ELR (cell line): ENCODE results near the gene BBS9.

Experiments used
- DNase-seq: peaks from one replicate; pipeline ENCODE4 v3.0.0-alpha.2; 2015; ENCODE audit warnings: low read depth

BBS9 gene

DNA sequence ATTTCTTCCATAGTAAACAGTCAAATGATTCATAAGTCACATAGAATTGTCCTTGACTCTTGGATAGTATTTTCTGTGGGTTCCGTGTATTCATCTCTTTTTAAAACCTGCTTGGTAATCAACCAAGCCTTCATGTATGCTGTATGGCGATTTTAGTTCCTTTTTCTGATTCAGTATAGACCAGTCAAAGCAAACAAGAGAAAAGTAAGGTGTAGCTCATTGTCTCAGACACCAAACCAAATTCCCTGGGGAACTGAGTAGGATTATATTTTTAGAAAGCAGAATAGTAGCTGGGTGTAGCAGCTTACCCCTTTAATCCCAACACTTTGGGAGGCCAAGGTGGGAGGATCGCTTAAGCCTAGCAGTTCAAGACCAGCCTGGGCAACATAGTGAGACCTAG is 240.5 kb downstream of the BBS9 start:
- DNase-seq: no peak

DNA sequence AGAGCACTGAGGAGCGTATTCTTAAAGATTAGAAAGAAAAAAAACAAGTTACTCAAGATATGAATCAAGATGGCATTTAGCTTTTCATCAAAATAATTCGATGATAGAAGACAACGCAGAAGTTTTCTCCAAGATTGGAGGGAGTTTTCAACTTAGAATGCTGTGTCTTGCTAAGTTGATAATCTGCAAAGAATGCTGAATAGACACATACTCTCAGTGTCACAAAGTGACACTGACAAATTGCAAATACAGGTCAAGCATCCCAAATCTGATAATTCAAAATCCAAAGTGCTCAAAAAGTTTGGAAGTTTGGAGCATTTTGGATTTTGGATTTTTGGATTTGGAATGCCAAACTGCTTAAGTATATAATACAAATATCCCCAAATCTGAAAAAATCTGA is 243.8 kb downstream of the BBS9 start:
- DNase-seq: no peak

DNA sequence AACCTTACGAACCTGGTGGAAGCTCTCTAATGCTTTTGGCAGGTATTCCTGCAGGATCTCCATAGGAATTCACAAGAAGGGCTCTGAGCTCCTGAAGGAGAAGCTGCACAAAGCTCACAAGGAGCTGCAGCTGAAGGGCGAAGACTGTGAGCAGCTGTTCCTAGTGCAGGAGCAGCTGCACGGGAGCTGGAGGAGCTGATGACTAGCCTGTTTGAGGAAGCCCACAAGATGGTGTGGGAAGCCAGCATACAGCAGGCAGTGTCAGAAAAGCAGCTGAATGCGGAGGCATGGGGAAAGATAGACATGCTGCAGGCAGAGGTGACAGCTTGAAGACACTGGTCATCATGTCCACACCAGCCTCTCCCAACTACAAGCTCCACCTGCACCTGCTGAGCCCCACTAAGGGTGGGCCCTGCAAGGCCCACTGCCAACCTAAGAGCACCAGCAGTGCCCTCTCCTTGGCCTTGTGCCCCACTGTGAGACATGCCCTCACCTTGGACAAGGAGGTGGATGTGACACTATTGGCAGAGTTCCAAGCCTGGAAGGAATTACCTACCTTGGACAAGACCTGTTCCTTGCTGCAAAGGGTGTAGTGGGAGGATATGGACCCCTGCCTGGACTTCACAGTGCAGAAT is 250.6 kb downstream of the BBS9 start:
- DNase-seq: no peak

DNA sequence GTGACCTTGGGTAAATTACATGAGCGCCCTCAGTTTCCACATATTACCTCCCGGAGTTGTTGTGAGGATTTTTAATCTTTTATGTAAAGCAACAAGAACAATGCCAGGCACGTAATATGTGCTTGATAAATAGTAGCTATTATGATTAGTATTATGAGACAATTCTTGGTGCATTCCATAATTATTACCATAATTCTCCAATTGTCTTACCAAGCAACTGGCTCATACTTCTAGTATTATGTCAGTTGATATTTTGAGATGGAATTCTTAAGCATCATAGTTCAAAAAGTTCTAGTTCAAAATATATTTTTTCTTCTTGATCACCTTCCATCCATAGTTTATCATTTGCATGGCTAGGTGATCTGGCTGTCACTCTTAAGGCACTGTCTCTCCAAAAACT is 259.0 kb downstream of the BBS9 start:
- DNase-seq: no peak

DNA sequence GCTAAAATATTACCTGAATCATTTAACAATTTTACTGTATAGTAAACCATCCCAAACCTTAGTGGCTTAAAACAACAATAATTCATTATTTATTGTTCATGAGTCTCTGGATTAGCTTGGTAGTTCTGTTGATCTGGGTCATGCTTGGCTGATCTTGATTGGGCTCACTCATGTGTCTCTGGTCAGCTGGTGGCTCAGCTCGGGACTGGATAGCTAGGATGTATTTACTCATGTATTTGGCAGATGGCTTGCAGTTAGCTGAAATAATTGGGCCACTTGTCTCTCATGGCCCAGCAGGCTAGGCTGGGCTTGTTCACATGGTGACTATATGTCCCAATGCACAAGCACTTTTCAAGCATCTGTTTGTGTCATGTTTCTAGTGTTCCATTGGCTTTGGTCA is 262.8 kb downstream of the BBS9 start:
- no peak for DNase-seq

DNA sequence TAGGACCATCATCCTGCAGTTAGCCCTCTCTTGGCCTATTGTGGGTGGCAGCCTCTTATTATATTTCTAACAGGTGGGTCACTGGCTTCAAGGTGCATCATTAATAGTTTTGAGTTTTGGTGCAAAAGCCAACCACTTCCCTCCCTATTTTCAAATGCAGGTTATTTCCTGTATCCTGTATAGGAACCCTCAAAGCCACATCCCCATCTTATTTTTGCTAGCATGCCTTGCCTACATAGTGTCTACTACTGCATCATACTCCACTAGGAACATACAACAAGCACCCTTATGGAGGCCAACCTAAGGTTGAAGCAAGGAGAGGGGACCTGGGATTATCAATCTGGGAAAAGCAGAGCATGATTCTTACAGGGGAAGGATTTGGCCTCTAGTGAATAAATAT is 264.4 kb downstream of the BBS9 start:
- DNase-seq: no peak

DNA sequence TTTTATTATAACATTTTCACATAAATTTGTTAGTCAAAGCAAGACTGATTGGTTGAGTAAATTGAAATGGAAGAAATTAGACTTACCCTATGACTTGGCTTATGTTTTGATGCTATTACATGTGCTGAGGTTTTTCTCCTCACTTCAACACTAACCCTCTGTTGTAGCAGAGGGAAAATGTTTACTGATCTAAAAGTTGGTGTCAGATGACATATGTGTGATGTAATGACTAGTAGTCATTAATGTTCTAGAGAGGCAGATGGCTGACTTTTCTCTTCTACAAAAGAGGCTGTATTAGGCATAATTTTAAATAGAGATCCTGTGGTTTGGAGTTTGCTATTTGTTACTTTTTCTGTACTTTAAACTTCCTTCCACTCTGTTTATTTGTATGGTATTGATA is 266.0 kb downstream of the BBS9 start:
- DNase-seq: no peak

DNA sequence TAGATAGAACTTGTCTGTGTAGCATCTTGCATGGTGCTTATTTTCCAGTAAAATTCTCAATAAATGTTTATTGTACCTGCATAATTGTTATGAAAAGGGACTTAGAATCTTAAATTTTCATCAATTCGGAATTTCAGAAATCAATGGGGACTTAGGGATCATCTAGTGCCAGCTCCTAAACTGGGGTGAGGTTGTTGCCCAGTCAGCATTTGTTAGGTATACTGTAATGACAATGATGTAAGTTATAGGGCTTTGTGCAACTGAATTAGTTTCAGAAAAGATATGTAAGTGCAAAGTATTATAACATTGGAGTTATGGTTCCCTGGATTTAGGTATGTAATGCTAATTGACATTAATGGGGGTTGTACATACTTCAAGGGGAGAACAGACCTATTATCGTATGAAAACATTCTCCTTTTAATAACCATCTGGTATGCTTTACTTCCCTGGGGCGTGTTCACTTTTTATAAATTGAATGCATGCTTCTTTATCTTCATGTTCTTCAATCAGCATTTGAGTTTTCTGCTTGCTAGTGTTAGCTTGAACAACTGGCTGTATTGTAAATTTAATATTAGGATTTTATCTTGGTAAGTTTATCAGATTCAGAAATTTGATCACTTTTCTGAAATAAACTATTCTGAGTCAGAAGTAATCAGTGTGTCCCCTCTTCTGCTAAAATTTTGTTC is 270.3 kb downstream of the BBS9 start:
- DNase-seq: no peak

DNA sequence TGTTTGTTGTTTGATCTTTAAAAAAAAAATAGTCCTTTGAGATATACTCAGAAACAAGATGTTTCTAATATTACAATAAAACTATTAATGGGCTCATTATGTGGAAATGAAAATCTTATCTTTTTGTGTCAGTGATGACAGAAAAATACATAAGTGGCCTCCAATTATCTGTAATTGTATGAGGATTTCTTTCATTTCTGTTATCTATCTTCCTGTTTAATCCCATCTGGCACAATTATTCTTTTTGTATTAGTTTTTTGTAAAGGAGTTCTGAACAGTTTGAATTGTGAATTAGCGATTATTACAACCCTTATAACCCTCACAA is 270.8 kb downstream of the BBS9 start:
- DNase-seq: no peak

DNA sequence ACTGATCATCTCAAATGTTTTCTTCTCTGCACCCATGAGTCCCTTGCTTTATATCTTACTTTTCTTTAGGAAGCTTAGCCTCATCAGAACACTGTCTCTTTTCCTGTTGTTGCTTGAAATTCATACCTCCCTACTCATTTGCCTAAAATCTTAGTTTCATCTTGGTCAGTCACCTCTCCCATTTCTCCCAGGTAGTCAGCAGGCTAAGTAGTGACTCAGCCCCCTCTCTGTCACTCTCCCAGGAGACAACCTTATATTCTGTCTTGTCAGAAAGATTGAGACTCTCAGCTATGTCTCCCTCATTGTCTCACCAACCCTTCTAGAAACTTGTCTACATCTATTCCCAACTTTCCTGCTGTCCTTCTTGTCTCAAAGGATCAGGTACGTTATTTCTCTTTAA is 280.9 kb downstream of the BBS9 start:
- DNase-seq: no peak

DNA sequence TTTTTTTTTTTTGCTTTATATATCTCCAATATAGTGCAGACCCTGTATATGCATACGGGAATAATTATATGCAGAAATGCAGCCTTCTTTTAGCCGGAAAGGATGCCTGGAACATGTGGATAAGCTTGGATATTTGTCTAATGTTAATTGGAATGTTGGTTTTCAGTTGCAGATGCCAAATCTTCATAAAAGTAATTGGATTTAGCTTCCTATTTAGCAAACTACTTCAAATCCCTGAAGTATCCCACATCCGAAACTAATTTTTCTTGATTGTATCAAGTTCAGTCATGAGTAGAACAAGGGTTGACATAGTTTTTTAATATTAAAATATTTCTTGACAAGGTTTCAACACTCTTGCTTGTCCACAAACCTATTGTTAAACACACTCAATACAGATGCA is 281.7 kb downstream of the BBS9 start:
- DNase-seq: no peak

DNA sequence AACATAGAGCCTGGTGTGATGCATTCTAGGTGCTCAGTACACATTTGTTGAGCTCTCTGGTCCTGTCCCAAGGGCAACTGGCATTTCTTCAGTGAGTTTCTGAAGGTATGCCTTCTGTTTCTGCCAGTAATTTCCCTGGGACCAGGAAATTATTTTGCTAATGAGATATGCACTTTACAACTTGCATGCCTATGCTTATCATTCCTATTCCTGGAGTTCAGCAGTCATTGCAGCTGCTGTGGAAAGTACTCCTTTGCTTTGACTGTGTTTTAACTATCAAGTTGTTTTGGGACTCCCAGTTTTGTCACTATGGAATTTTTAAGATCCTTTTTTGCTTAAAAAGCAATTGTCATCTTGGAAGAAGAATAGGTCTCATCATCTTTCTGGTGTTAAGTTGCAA is 283.0 kb downstream of the BBS9 start:
- DNase-seq: no peak

DNA sequence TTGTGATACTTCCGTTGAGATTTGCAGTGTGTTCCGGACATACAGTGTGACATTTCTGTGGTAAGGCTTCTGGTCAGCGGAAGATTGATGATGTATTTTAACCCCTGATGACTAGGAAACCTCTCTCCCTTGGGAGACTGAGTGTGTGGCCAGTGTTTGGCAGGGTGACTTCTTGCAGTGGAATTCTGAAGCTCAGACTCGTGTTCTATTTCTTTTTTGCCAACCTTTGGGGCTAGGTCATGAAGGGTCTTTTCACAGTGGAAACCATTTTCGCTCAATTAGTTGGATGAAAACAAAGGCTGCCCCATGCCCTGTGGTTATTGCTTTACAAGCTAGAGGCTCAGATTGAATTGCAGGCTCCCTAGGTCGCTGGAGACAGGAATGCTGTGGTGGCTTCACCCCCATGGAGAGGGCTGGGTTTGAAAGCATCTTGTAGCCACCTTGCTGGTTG is 288.9 kb downstream of the BBS9 start:
- DNase-seq: peak; percentile 69

DNA sequence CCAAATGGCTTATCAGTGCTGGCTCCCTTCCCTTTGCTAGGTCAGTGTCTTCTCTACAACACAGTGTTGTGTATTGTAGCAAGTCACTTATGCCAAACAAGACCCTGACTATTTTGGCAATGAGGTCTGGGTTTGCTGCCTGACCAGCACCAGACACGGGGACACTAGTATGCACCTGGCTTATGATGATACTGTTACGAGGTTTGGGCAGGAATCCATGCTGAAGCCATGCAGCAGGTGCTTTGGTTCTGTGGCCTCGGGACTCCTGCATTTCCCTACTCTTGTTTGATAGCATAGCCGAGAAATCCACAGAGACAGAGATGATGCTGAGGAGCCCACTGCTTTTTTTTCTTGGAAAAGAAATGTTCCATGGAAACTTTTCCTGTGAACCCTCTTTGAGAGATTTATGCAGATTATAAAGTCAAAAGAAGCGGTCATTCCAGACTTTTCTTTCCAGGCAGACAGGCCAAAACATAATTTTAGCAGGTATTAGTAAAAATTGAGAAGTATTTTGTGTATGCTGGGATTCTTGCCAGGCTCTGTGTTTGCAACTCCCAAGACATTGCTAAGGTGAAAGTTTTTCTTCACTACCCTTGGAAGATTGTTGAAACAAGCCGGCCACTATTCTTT is 291.1 kb downstream of the BBS9 start:
- DNase-seq: no peak

DNA sequence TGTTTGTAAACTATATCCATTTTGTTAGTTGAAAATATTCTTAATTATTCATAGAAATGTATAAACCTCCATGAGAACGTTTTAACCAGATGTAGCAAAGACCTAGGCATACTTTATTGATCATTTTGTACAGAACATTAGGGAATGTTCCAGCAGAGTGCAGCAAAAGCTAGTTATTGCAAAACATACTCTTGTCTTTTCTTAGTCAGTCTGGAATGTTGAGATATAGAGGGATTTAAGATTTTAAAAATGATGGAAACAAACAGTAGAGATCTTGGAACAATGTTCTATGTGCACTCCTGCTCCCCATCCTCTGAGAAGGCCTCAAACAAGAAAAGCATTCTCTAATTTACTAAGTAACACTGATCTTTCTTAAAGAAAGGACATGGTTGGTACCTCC is 292.1 kb downstream of the BBS9 start:
- no peak for DNase-seq

DNA sequence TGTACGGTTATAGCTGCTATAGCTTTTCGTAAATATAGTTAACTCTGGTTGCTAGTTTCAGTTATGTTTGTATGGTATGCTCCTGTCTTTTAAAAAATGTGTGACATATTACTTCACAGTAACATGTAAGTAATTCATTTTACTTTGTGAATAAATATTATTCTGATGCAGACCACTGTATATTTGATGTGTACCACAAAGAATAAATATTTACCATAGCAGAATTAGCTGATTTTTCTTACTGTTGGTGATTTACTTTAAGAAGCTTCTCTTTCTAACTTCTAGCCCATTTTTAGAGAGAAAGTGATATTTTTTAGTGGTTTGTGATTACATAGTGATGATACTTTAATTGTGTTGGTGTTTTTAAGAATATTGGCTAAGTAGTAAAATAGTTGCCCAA is 292.8 kb downstream of the BBS9 start:
- DNase-seq: no peak

DNA sequence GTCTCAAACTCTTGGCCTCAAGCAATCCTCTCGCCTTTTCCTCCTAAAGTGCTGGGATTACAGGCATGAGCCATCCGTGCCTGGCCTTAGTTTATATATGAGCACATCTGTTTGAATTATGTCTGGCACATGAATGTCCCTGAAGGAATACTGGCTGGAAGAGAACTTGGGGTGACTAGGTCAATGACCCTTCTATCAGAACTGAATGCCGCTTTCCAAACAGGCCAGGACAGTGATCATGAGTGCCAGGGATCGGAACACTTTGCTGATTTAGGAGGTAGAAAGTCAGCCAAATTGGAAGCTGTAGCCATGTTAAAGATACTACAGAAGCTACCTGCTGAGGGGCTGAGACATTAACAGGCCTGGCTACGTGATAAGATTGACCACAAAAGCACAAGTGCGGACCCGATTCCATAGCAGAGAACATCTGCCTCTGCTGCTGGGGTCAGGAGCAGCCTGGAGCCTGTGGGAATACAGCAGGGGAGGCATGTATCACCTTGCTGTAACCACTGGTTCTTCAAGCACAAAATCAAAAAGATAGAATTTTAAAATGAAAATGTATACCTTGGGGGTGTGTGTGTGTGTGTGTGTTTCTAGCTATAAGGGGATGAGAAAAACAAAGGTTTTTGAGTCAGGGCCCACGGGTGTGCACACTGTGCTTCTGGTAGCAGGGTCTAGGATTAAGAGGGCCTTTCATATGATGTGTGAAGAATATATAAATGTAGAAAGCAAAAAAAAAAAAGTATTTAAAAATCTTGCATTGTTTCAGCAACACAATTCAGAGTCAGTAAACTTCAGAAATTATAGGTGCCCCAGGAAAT is 293.7 kb downstream of the BBS9 start:
- DNase-seq: no peak

DNA sequence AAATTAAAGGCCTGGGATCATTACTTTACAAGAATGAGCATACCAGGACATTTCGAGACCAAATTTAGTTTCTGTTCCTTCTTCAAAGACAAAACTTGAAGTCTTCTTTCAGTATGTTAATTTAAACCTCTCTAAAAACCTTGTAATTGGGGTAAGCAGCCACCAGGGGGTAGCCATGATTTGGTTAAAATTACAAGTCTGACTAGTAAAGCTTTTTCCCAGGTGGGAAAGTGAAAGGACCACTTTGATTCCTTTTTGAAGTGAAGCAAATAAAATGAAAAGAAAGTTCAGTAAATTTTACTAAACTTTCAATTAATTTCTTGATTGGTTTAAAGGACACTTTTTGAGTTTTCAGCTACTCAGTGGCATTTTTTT is 294.3 kb downstream of the BBS9 start:
- peak; percentile 40 for DNase-seq

DNA sequence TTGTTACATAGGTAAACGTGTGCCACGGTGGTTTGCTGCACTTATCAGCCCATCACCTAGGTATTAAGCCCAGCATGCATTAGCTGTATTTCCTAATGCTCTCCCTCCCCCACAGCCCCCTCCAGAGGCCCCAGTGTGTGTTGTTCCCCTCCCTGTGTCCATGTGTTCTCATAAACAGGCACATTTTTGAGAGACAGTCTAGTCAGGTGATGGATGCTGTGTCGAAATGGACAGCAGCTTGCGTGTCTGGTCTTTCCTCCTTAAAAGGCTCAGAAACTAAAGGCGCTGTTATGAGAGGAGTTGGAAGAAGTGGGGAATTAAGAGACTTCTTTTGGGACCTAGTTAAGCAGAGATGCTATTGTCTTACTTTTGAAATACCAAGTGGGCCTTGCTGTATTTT is 296.0 kb downstream of the BBS9 start:
- no peak for DNase-seq

DNA sequence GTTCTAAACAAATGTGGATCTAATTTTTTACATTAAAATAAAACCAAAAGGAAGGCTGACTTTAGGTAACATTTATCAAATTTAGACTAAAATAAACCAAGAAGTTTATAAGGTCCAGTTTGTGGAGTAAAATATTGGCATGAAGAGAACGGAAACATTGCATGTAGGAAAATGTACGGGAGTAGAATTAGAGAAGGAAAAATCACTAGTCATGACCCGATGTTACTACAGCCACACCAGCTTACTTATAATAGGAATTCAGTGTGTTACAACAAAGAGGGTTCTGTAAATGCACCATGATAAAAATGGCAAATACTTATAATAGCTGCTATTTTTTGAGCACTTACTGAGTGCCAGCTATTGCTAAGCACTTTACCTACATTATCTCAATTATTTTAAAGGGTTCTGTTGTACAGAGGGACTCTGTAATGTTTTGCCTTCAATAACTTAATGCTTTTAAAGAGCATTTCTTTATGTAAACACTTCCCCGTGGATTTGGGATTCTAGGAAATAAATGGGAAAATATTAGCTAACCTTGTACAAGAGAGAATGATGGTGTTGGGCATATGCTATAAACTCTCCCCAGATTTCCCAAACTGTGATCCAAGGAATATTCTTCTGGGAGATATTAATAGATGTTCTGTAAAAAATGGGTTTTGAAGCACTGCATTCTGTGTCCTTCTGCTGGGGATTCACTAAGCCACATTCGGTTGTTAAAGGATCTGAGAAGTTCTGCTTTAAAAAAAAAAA is 296.7 kb downstream of the BBS9 start:
- no peak for DNase-seq

DNA sequence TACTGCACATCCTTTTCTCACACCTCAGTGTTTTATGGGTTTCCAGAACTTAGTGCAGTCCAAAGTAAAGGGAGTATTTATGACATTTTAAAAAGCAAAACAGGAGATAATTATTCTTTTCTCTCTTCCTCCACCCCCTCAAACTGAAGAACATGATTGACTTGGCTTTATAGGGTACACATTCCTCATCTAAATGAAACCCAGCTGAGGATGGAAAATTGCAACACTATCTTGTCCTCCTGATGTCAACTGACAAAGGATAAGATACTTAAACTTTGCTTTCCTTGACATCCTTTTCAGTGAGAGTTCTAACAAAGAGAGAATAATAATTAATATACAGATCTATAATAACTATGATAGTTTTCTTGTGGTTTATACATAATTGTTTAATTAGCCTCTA is 299.1 kb downstream of the BBS9 start:
- DNase-seq: no peak

DNA sequence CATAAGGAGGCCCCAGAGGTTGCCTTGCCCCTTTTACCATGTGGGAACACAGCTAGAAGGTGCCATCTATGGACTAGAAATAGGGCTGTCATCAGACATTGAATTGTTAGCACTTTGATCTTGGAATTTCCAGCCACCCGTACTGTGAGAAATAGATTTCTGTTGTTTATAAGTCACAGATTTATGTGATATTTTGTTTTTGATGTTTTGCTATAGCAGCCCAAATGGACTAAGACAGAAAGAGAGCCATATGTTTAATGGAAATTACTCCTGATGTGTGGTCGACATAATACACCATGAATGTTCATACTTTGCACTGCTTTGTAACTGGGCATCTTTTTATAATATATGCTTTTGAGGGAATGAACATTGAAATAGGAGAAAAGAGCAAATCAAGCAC is 302.2 kb downstream of the BBS9 start:
- DNase-seq: no peak
